ENCODE results near the gene SULF2.

DNA sequence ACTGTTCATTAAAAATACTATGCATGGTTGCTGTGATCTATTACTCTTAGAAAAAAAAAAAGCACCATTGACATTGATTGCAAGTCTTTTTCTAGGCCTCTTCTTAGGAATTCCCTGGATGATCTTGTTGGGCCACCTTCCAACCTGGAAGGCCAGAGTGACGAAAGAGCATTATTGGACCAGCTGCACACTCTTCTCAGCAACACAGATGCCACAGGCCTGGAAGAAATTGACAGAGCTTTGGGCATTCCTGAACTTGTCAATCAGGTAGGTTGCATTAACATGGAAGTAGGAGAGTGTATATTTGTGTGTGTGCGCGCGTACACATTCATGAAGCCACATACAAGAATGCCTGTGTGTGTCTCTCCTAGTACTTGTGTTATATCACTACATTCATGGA, 143.2 kb downstream of the SULF2 start:
- TF ChIP-seq, protein P1, sequence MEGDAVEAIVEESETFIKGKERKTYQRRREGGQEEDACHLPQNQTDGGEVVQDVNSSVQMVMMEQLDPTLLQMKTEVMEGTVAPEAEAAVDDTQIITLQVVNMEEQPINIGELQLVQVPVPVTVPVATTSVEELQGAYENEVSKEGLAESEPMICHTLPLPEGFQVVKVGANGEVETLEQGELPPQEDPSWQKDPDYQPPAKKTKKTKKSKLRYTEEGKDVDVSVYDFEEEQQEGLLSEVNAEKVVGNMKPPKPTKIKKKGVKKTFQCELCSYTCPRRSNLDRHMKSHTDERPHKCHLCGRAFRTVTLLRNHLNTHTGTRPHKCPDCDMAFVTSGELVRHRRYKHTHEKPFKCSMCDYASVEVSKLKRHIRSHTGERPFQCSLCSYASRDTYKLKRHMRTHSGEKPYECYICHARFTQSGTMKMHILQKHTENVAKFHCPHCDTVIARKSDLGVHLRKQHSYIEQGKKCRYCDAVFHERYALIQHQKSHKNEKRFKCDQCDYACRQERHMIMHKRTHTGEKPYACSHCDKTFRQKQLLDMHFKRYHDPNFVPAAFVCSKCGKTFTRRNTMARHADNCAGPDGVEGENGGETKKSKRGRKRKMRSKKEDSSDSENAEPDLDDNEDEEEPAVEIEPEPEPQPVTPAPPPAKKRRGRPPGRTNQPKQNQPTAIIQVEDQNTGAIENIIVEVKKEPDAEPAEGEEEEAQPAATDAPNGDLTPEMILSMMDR (conservative IDR thresholded peaks at IDR 0.05; ENCODE audit: low read length) = no peak
- TF ChIP-seq EZH2phosphoT487 (IDR thresholded peaks at IDR 0.05; ENCODE audit: borderline replicate concordance) = no peak
